Activated CD8-positive, alpha-beta T cell treated with anti-CD3 and anti-CD28 coated beads for 36 hours (primary cell): Measurements from ENCODE around the gene CCDC137. TPM values are rescaled to one million over a fixed set of nuclear protein-coding genes. Genes with fewer than 3 reads are reported as not detected.

Experiments used
- ATAC-seq: fragments of 200-7000 bp; cut with Tn5 transposase; one replicate; pipeline ENCODE4 v1.10.0; 2021; ENCODE audit warnings: mild to moderate bottlenecking, moderate library complexity
- CTCF ChIA-PET: fragments of 350-600 bp; sonication (Branson Sonifier 250); formaldehyde crosslinking; loops from one replicate; lab custom pipeline; 2021; ENCODE audit warnings: antibody characterized with exemption; lab: Charles Lee
- POLR2A ChIA-PET: fragments of 350-600 bp; sonication (Branson Sonifier 250); formaldehyde crosslinking; loops from one replicate; lab custom pipeline; 2021; ENCODE audit warnings: antibody characterized with exemption; lab: Charles Lee
- DNase-seq: peaks from one replicate; pipeline ENCODE4 v3.0.0-alpha.2; 2020
- H3K27ac Mint-ChIP-seq: one replicate; pipeline ENCODE4 v1.8.0; 2021; ENCODE audit warnings: mild to moderate bottlenecking, mixed read lengths
- H3K27me3 Mint-ChIP-seq: one replicate; pipeline ENCODE4 v1.8.0; 2021; ENCODE audit warnings: mixed read lengths
- H3K36me3 Mint-ChIP-seq: one replicate; pipeline ENCODE4 v1.8.0; 2021; ENCODE audit warnings: low read depth, mixed read lengths
- H3K4me1 Mint-ChIP-seq: one replicate; pipeline ENCODE4 v1.8.0; 2021; ENCODE audit warnings: low read depth, mixed read lengths
- H3K4me3 Mint-ChIP-seq: one replicate; pipeline ENCODE4 v1.8.0; 2021; ENCODE audit warnings: mild to moderate bottlenecking, moderate library complexity, mixed read lengths
- H3K9me3 Mint-ChIP-seq: one replicate; pipeline ENCODE4 v1.8.0; 2021; ENCODE audit warnings: mixed read lengths
- intact Hi-C: fragments of 100-400 bp; cut with micrococcal nuclease; formaldehyde crosslinking; loops from one replicate; pipeline ENCODE4 v1.10.0; 2022
- total RNA-seq, 2 experiments: library from RNA; stranded (reverse); gene quantifications; one replicate each; pipeline ENCODE4 v1.2.3, GENCODE V29; 2021
- TF ChIP-seq, protein P1 (sequence below): fragments of 200-600 bp; IDR thresholded peaks from one replicate; pipeline ENCODE4 v1.8.0; 2022; ENCODE audit warnings: antibody characterized with exemption, mild to moderate bottlenecking

Gene CCDC137
- total RNA-seq, 2 experiments from 2014 or later = 34.1 to 37.2 TPM

DNA sequence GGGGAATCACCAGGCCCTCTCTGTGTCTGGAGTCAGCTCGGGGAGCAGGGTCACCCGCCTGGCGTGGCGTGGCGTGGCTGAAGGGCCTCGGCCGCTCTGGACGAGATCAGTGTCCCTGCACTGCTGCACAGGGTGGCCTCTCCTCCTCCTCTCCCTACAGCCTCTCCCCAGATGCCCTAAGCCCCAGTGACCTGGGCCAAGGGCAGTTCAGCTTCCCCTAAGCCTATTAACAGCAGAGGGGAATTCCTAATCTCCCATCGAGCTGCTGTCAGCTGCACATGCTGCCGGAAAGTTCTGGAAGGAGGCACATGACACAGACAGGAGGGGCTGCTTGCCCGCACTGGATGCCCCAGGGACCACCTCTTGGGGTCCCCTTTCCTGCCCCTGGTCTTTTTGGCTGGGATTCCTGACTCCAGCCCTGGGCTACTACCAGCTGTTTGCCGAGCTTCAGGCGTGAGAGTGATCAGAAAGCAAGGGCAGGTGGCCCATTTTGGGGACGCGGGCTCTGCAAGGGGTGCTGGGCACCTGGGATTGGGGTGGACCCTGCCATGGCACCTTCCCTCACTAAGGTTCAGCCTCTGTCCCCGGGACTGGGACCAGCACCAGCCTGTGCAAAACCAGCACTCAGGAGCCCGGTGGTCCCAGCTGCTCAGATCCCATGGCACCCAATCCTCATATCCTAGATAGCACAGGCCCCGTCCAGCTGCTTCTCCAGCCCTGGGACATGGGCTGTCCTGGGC, 11.0 kb upstream of the CCDC137 start:
- TF ChIP-seq, protein P1, sequence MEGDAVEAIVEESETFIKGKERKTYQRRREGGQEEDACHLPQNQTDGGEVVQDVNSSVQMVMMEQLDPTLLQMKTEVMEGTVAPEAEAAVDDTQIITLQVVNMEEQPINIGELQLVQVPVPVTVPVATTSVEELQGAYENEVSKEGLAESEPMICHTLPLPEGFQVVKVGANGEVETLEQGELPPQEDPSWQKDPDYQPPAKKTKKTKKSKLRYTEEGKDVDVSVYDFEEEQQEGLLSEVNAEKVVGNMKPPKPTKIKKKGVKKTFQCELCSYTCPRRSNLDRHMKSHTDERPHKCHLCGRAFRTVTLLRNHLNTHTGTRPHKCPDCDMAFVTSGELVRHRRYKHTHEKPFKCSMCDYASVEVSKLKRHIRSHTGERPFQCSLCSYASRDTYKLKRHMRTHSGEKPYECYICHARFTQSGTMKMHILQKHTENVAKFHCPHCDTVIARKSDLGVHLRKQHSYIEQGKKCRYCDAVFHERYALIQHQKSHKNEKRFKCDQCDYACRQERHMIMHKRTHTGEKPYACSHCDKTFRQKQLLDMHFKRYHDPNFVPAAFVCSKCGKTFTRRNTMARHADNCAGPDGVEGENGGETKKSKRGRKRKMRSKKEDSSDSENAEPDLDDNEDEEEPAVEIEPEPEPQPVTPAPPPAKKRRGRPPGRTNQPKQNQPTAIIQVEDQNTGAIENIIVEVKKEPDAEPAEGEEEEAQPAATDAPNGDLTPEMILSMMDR = no peak
- no peaks in the 10 kb centered on the region for H3K36me3 Mint-ChIP-seq
- intact Hi-C loops = no loop called here
- no peaks in the 10 kb centered on the region for H3K9me3 Mint-ChIP-seq
- ChIA-PET POLR2A (interaction anchor here (0.7 to 1.7 kb wide), 4 partner anchors 10 to 237 kb away, joined by 3 to 6 read pairs (median 4); partner anchors contain the start of gene MRPL12), CTCF (no interaction called here)
- H3K4me3 Mint-ChIP-seq = no peak overlapping the region
- H3K4me1 Mint-ChIP-seq = peaks cover 16% of the 10 kb centered on the region
- no peak overlapping the region for H3K27ac Mint-ChIP-seq
- ATAC-seq = no peak
- no peak for DNase-seq
- peaks cover 2% of the 10 kb centered on the region for H3K27me3 Mint-ChIP-seq

DNA sequence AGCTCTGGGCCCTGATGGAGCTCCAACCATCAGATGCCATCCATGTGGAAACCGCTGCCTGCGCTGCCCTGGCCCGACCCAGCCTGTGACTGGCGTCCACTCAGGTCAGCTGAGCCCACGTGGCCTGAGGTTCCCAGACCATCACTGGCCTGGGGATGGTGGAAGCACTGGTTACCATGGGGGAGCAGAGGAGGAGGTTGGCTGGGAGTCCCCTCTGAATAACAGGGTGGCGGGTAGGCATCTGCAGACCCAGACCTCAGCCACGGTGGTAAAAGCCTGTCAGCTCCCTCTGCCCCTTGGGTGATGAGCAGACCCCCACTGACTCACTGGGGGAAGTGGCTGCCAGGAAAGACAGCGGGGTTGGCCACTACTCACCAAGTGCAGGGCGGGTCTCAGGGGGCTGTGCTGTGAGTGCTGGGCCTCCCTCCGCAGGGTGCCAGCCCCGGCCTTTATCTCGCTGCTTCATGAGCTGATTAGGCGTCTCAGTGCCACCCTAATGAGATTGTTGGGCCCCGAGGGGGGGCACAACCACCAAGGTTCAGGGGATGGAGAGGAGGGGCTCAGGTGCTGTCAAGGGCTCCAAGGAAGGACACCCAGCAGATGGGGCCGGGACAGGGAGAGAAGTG, 10.3 kb upstream of the CCDC137 start, which contains the start of gene PDE6G:
PDE6G (minus strand) TSS at position 425 of the 626 bp plus-strand sequence. CDS start 3,237 bp downstream, outside the sequence.
- peaks cover 16% of the 10 kb centered on the region for H3K4me1 Mint-ChIP-seq
- intact Hi-C loops = no loop called here
- H3K9me3 Mint-ChIP-seq = no peaks in the 10 kb centered on the region
- no peaks in the 10 kb centered on the region for H3K36me3 Mint-ChIP-seq
- H3K27me3 Mint-ChIP-seq = peaks cover 2% of the 10 kb centered on the region
- no peak within 1 kb of the TSS for H3K4me3 Mint-ChIP-seq
- POLR2A ChIA-PET = interaction anchor here (0.6 to 1.4 kb wide), 6 partner anchors 9 to 236 kb away, joined by 3 to 6 read pairs (median 4); partner anchors contain the start of gene MRPL12
- ATAC-seq (no peak), DNase-seq (no peak)
- no peak within 1 kb of the TSS for H3K27ac Mint-ChIP-seq
- CTCF ChIA-PET = interaction anchor here (0.6 to 1.1 kb wide), 2 partner anchors 19 to 55 kb away, joined by 3 read pairs; no protein-coding TSS in a partner anchor
- TF ChIP-seq, protein P1 = no peak

DNA sequence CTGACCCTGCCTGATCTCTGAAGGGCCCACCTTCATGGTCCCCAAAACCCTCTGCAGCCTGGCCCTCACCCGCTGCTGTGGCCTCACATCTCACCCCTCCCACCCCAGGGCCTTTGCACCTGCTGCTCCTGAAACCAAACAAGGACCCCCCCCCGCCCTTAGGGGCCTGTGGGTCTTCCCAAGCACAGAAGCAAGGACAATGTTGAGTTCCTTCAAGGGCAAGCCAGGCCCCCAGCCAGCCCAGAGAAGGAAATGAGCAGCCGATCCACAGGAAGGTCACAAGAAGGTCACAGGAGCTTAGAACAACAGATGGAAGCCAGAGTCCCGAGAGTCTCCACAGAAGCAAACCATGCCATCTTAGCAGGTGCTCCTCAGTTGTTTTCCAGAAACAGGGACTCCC, 9.7 kb upstream of the CCDC137 start:
- CTCF ChIA-PET = interaction anchor here (0.6 to 1.1 kb wide), 2 partner anchors 19 to 56 kb away, joined by 3 read pairs; no protein-coding TSS in a partner anchor
- POLR2A ChIA-PET = interaction anchor here (0.6 to 1.4 kb wide), 4 partner anchors 9 to 47 kb away, joined by 3 to 6 read pairs (median 4); partner anchors contain the start of gene MRPL12
- Mint-ChIP-seq H3K27ac (no peak overlapping the region), H3K4me1 (peaks cover 16% of the 10 kb centered on the region), H3K9me3 (no peaks in the 10 kb centered on the region), H3K36me3 (no peaks in the 10 kb centered on the region), H3K4me3 (no peak overlapping the region), H3K27me3 (peaks cover under 1% of the 10 kb centered on the region)
- intact Hi-C loops = no loop called here
- TF ChIP-seq, protein P1 = no peak
- DNase-seq (no peak), ATAC-seq (no peak)

DNA sequence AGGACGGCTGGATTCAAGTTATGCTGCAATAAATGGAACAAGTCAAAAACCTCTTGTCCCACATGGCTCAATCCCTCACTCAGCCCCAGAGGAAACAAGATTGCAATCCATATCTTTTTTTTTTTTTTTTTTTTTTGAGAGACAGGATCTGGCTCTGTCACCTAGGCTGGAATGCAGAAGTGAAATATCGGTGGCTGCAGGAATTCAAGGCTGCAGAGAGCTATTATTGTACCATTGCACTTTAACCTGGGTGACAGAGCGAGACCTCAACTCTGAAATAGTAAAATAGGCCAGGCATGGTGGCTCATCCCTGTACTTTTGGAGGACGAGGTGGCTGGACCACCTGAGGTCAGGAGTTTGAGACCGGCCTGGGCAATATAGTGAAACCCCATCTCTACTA, 7.5 kb upstream of the CCDC137 start:
- TF ChIP-seq, protein P1 = no peak
- intact Hi-C loops = no loop called here
- Mint-ChIP-seq H3K36me3 (peaks cover 4% of the 10 kb centered on the region), H3K9me3 (no peaks in the 10 kb centered on the region), H3K4me3 (no peak overlapping the region), H3K27me3 (no peaks in the 10 kb centered on the region), H3K4me1 (peaks cover 25% of the 10 kb centered on the region), H3K27ac (no peak overlapping the region)
- POLR2A ChIA-PET = no interaction called here
- CTCF ChIA-PET = interaction anchor here (1.3 kb wide), 1 partner anchor 37 kb away, joined by 3 read pairs; no protein-coding TSS in a partner anchor
- ATAC-seq (no peak), DNase-seq (no peak)
